ENCODE measurements around the gene DAAM2. TPM values are rescaled to one million over a fixed set of nuclear protein-coding genes. Genes with fewer than 3 reads are reported as not detected.

Gene DAAM2
- total RNA-seq, 6 donors from 2014 or later, result 21.0 to 81.7 (median 31.9) TPM

GRCh38 chr6:39881851-39882530 is 89.8 kb downstream of the DAAM2 start:
- ATAC-seq (ENCODE audit: low FRiP score in 2 of 2), result peak in 1 of 2 donors; percentile 43
- no peak for DNase-seq
- H3K27me3 ChIP-seq, result no peaks in the 10 kb centered on the region
- H3K27ac ChIP-seq, result peak overlapping the region in 2 of 4 donors; percentile 31 to 53
- H3K4me3 ChIP-seq, result no peak overlapping the region
- peaks cover 0 to 7% (median 4%) of the 10 kb centered on the region in 4 donors for H3K4me1 ChIP-seq
- peaks cover 0 to 15% (median 7%) of the 10 kb centered on the region in 4 donors for H3K36me3 ChIP-seq
- 71 to 80% methylated on average over 16 of the region's 16 CpGs for WGBS, 2 donors
- no peaks in the 10 kb centered on the region for H3K9me3 ChIP-seq
- no peak for TF ChIP-seq POLR2AphosphoS5 (IDR thresholded peaks at IDR 0.05)
- TF ChIP-seq EP300 (IDR thresholded peaks at IDR 0.05), result no peak
- no peak for TF ChIP-seq POLR2A (IDR thresholded peaks at IDR 0.05)
- no peak for TF ChIP-seq CTCF (IDR thresholded peaks at IDR 0.05)

GRCh38 chr6:39882531-39882899 is 90.3 kb downstream of the DAAM2 start:
- 50 to 65% methylated on average over 7 to 8 of the region's 8 CpGs for WGBS, 2 donors
- peaks cover 0 to 11% (median 6%) of the 10 kb centered on the region in 4 donors for H3K4me1 ChIP-seq
- no peak overlapping the region for H3K4me3 ChIP-seq
- TF ChIP-seq EP300 (IDR thresholded peaks at IDR 0.05) (no peak), POLR2A (IDR thresholded peaks at IDR 0.05) (no peak), POLR2AphosphoS5 (IDR thresholded peaks at IDR 0.05) (no peak), CTCF (IDR thresholded peaks at IDR 0.05) (no peak)
- DNase-seq (no peak), ATAC-seq (ENCODE audit: low FRiP score in 2 of 2) (peak; percentile 45 to 63)
- H3K27ac ChIP-seq, result peak overlapping the region in 1 of 4 donors; percentile 31
- H3K9me3 ChIP-seq, result no peaks in the 10 kb centered on the region
- no peaks in the 10 kb centered on the region for H3K27me3 ChIP-seq
- H3K36me3 ChIP-seq, result peaks cover 0 to 13% (median 6%) of the 10 kb centered on the region in 4 donors

- ATAC-seq (ENCODE audit: low FRiP score in 2 of 2), result no peak
- Histone ChIP-seq H3K4me1 (peaks cover 0 to 16% (median 14%) of the 10 kb centered on the region in 4 donors), H3K9me3 (no peaks in the 10 kb centered on the region), H3K27me3 (no peaks in the 10 kb centered on the region), H3K4me3 (no peak overlapping the region), H3K36me3 (no peaks in the 10 kb centered on the region), H3K27ac (peak overlapping the region in 1 of 4 donors; percentile 27)
- no peak for TF ChIP-seq POLR2A (IDR thresholded peaks at IDR 0.05)
- TF ChIP-seq POLR2AphosphoS5 (IDR thresholded peaks at IDR 0.05), result no peak
- TF ChIP-seq EP300 (IDR thresholded peaks at IDR 0.05), result no peak
- TF ChIP-seq CTCF (IDR thresholded peaks at IDR 0.05), result no peak
- no peak for DNase-seq
- 81 to 100% methylated on average over 3 to 5 of the region's 5 CpGs for WGBS, 2 donors
Measured at GRCh38 chr6:39884696-39885095, 92.5 kb downstream of the DAAM2 start.

- H3K4me1 ChIP-seq, result peaks cover 0 to 16% (median 14%) of the 10 kb centered on the region in 4 donors
- 80 to 91% methylated on average over 7 of the region's 7 CpGs for WGBS, 2 donors
- TF ChIP-seq CTCF (IDR thresholded peaks at IDR 0.05) (no peak), POLR2AphosphoS5 (IDR thresholded peaks at IDR 0.05) (no peak), POLR2A (IDR thresholded peaks at IDR 0.05) (no peak)
- ATAC-seq (ENCODE audit: low FRiP score in 2 of 2), result no peak
- no peak overlapping the region for H3K4me3 ChIP-seq
- H3K27me3 ChIP-seq, result no peaks in the 10 kb centered on the region
- DNase-seq, result no peak
- H3K36me3 ChIP-seq, result no peaks in the 10 kb centered on the region
- peak overlapping the region in 1 of 4 donors; percentile 34 for H3K27ac ChIP-seq
- H3K9me3 ChIP-seq, result no peaks in the 10 kb centered on the region
Measured at GRCh38 chr6:39885691-39886090, 93.5 kb downstream of the DAAM2 start.

- 50 to 89% methylated on average over 2 of the region's 2 CpGs for WGBS, 2 donors
- TF ChIP-seq POLR2AphosphoS5 (IDR thresholded peaks at IDR 0.05), result no peak
- TF ChIP-seq CTCF (IDR thresholded peaks at IDR 0.05), result no peak
- no peak for TF ChIP-seq EP300 (IDR thresholded peaks at IDR 0.05)
- TF ChIP-seq POLR2A (IDR thresholded peaks at IDR 0.05), result no peak
- no peaks in the 10 kb centered on the region for H3K9me3 ChIP-seq
- H3K4me3 ChIP-seq, result no peak overlapping the region
- H3K36me3 ChIP-seq, result no peaks in the 10 kb centered on the region
- no peaks in the 10 kb centered on the region for H3K27me3 ChIP-seq
- H3K4me1 ChIP-seq, result peaks cover 0 to 16% (median 13%) of the 10 kb centered on the region in 4 donors
- no peak for DNase-seq
- peak overlapping the region in 3 of 4 donors; percentile 54 to 65 (median 56) for H3K27ac ChIP-seq
- ATAC-seq (ENCODE audit: low FRiP score in 2 of 2), result no peak
Measured at GRCh38 chr6:39886871-39887270, 94.7 kb downstream of the DAAM2 start.
